Left lung (tissue), 10 donors: ENCODE data around the gene FAM149B1. TPM values are rescaled to one million over a fixed set of nuclear protein-coding genes. Genes with fewer than 3 reads are reported as not detected.

Experiments used
- ATAC-seq: fragments of 200-7000 bp; cut with Tn5 transposase; one replicate; pipeline ENCODE4 v1.9.1; 2020; ENCODE audit warnings: moderate library complexity
- DNase-seq, 4 donors: peaks; one replicate each; pipeline ENCODE4 v3.0.0-alpha.2; 2013 to 2020
- H3K27ac ChIP-seq, 2 donors: fragments of 200-600 bp; sonication (generic) in 1 of 2; one replicate each; pipeline versions ENCODE4 v1.5.0 to v1.8.0; 2020 to 2021
- H3K27me3 ChIP-seq, 2 donors: fragments of 200-600 bp; sonication (generic) in 1 of 2; one replicate each; pipeline versions ENCODE4 v1.5.0 to v1.8.0; 2020 to 2021
- H3K36me3 ChIP-seq, 2 donors: fragments of 200-600 bp; sonication (generic) in 1 of 2; one replicate each; pipeline versions ENCODE4 v1.5.0 to v1.8.0; 2020 to 2021
- H3K4me1 ChIP-seq, 2 donors: fragments of 200-600 bp; one replicate each; pipeline ENCODE4 v1.8.0; 2021
- H3K4me3 ChIP-seq, 2 donors: fragments of 200-600 bp; sonication (generic) in 1 of 2; one replicate each; pipeline versions ENCODE4 v1.5.0 to v1.8.0; 2020 to 2021; ENCODE audit warnings: mild to moderate bottlenecking in 1 of 2
- H3K9me3 ChIP-seq, 2 donors: fragments of 200-600 bp; sonication (generic) in 1 of 2; one replicate each; pipeline versions ENCODE4 v1.5.0 to v1.8.0; 2020 to 2021
- CTCF ChIP-seq, 2 donors: fragments of 200-600 bp; sonication (generic) in 1 of 2; IDR thresholded peaks; one replicate each; pipeline versions ENCODE4 v1.5.0 to v1.8.0; 2021; ENCODE audit warnings: antibody characterized with exemption in 2 of 2
- intact Hi-C, 2 donors: fragments of 100-400 bp; cut with DNase I; formaldehyde crosslinking; loops; one replicate each; pipeline versions ENCODE4 v1.11.2 to v1.14.2; 2022
- polyA plus RNA-seq, 6 donors: library from polyadenylated mRNA; unstranded; fragments of 120-200 nt; gene quantifications; one replicate each; pipeline ENCODE4 v1.2.1, GENCODE V29; 2013; ENCODE audit not compliant: insufficient read length in 6 of 6
- total RNA-seq, 2 donors: library from RNA; stranded (reverse); fragmentation: NEBNext Ultra II Directional; extraction: Animal tissue kit (Norgen Biotek cat#: 25700); gene quantifications; one replicate each; pipeline ENCODE4 v1.2.1, GENCODE V29; 2021
- donor health status: DM: no; HTN: yes; CAD: no.
- donor health status: DM: no; HTN: no; CAD: no.

FAM149B1 gene
- total and polyA plus RNA-seq, 8 donors = 20.4 to 58.8 (median 49.8) TPM

GRCh38 chr10:73225518-73225917 lies 57.6 kb downstream of the FAM149B1 start:
- H3K9me3 ChIP-seq = no peaks in the 10 kb centered on the region
- H3K27me3 ChIP-seq = no peaks in the 10 kb centered on the region
- DNase-seq (no peak), ATAC-seq (no peak)
- H3K4me1 ChIP-seq = no peaks in the 10 kb centered on the region
- peaks cover 0 to 7% of the 10 kb centered on the region in 2 donors for H3K36me3 ChIP-seq
- no peak for TF ChIP-seq CTCF (IDR thresholded peaks at IDR 0.05)
- H3K27ac ChIP-seq = no peak overlapping the region
- intact Hi-C loops = no loop called here
- no peak overlapping the region for H3K4me3 ChIP-seq

- no peaks in the 10 kb centered on the region for H3K27me3 ChIP-seq
- no peak for TF ChIP-seq CTCF (IDR thresholded peaks at IDR 0.05)
- peaks cover 0 to 16% of the 10 kb centered on the region in 2 donors for H3K36me3 ChIP-seq
- intact Hi-C loops = no loop called here
- ATAC-seq = no peak
- H3K4me1 ChIP-seq = no peaks in the 10 kb centered on the region
- no peaks in the 10 kb centered on the region for H3K9me3 ChIP-seq
- no peak overlapping the region for H3K4me3 ChIP-seq
- DNase-seq = no peak
- no peak overlapping the region for H3K27ac ChIP-seq
These were observed 58.7 kb downstream of the FAM149B1 start for GRCh38 chr10:73226663-73227062.

GRCh38 chr10:73228247-73228646 lies 60.3 kb downstream of the FAM149B1 start:
- H3K4me1 ChIP-seq = no peaks in the 10 kb centered on the region
- intact Hi-C loops = no loop called here
- peaks cover 0 to 26% of the 10 kb centered on the region in 2 donors for H3K36me3 ChIP-seq
- H3K27me3 ChIP-seq = no peaks in the 10 kb centered on the region
- no peaks in the 10 kb centered on the region for H3K9me3 ChIP-seq
- H3K27ac ChIP-seq = peak overlapping the region in 1 of 2 donors; percentile 45
- no peak overlapping the region for H3K4me3 ChIP-seq
- ATAC-seq (peak; percentile 64), DNase-seq (no peak)
- TF ChIP-seq CTCF (IDR thresholded peaks at IDR 0.05) = no peak

GRCh38 chr10:73229567-73229966 lies 61.6 kb downstream of the FAM149B1 start:
- TF ChIP-seq CTCF (IDR thresholded peaks at IDR 0.05) = no peak
- ATAC-seq (peak; percentile 45), DNase-seq (no peak)
- no peaks in the 10 kb centered on the region for H3K9me3 ChIP-seq
- peak overlapping the region in 1 of 2 donors; percentile 10 for H3K27ac ChIP-seq
- peaks cover 0 to 30% of the 10 kb centered on the region in 2 donors for H3K36me3 ChIP-seq
- H3K4me3 ChIP-seq = no peak overlapping the region
- H3K4me1 ChIP-seq = no peaks in the 10 kb centered on the region
- intact Hi-C loops = no loop called here
- no peaks in the 10 kb centered on the region for H3K27me3 ChIP-seq

- H3K4me1 ChIP-seq = no peaks in the 10 kb centered on the region
- H3K36me3 ChIP-seq = peaks cover 0 to 58% of the 10 kb centered on the region in 2 donors
- no peaks in the 10 kb centered on the region for H3K27me3 ChIP-seq
- H3K4me3 ChIP-seq = no peak overlapping the region
- no peak overlapping the region for H3K27ac ChIP-seq
- ATAC-seq (no peak), DNase-seq (no peak)
- intact Hi-C loops = no loop called here
- TF ChIP-seq CTCF (IDR thresholded peaks at IDR 0.05) = no peak
- H3K9me3 ChIP-seq = no peaks in the 10 kb centered on the region
These were observed 65.0 kb downstream of the FAM149B1 start for GRCh38 chr10:73232887-73233286.
